Heart left ventricle (tissue), 16 donors: ENCODE results near the gene ARHGEF7. TPM values are rescaled to one million over a fixed set of nuclear protein-coding genes. Genes with fewer than 3 reads are reported as not detected.

ENCODE experiments used
- ATAC-seq, 4 donors: fragments of 200-7000 bp; cut with Tn5 transposase; one replicate each; pipeline ENCODE4 v1.9.1; 2020 to 2022; ENCODE audit warnings: moderate library complexity in 4 of 4, mild to moderate bottlenecking in 3 of 4, moderate number of reproducible peaks in 1 of 4
- DNase-seq, 5 donors: peaks; one replicate each; pipeline ENCODE4 v3.0.0-alpha.2; 2020
- H3K27ac ChIP-seq, 12 donors: fragments of 200-600 bp; sonication (generic) in 4 of 12; one replicate each; pipeline versions ENCODE4 v1.5.0 to v1.8.0; 2016 to 2022; ENCODE audit warnings: mild to moderate bottlenecking in 2 of 12
- H3K27me3 ChIP-seq, 9 donors: fragments of 200-600 bp; sonication (generic) in 2 of 9; one replicate each; pipeline versions ENCODE4 v1.5.1 to v1.8.0; 2016 to 2022; ENCODE audit warnings: mild to moderate bottlenecking in 3 of 9
- H3K36me3 ChIP-seq, 9 donors: fragments of 200-600 bp; sonication (generic) in 2 of 9; one replicate each; pipeline versions ENCODE4 v1.5.0 to v1.8.0; 2018 to 2022; ENCODE audit warnings: mild to moderate bottlenecking in 2 of 9
- H3K4me1 ChIP-seq, 12 donors: fragments of 200-600 bp; sonication (generic) in 4 of 12; one replicate each; pipeline versions ENCODE4 v1.5.0 to v1.8.0; 2016 to 2022; ENCODE audit warnings: mild to moderate bottlenecking in 3 of 12
- H3K4me3 ChIP-seq, 12 donors: fragments of 200-600 bp; sonication (generic) in 4 of 12; one replicate each; pipeline versions ENCODE4 v1.5.0 to v1.8.0; 2017 to 2022; ENCODE audit warnings: mild to moderate bottlenecking in 9 of 12, moderate library complexity in 4 of 12
- H3K9me3 ChIP-seq, 12 donors: fragments of 200-600 bp; sonication (generic) in 4 of 12; one replicate each; pipeline versions ENCODE4 v1.5.0 to v1.8.0; 2016 to 2022; ENCODE audit warnings: mild to moderate bottlenecking in 1 of 12
- CTCF ChIP-seq, 12 donors: fragments of 200-600 bp; sonication (generic) in 4 of 12; IDR thresholded peaks; one replicate each; pipeline versions ENCODE4 v1.5.0 to v1.8.0; 2018 to 2022; ENCODE audit warnings: antibody characterized with exemption in 12 of 12, mild to moderate bottlenecking in 5 of 12
- POLR2A ChIP-seq, 2 donors: fragments of 450-650 bp; IDR thresholded peaks; one replicate each; pipeline ENCODE4 v1.6.1; 2017; ENCODE audit warnings: antibody characterized with exemption in 2 of 2, mild to moderate bottlenecking in 2 of 2, moderate library complexity in 2 of 2
- WGBS, 4 donors: extraction: QIAGEN DNeasy Blood & Tissue Kit in 2 of 4; methylation state at CpG; one replicate each; pipeline versions ENCODE4 v1.1.5 to v1.1.7; 2013 to 2018; 5-methylcytosine and 5-hydroxymethylcytosine counted together
- intact Hi-C, 10 donors: fragments of 100-400 bp; cut with DNase I; formaldehyde crosslinking; loops; one replicate each; pipeline versions ENCODE4 v1.11.1 to v1.14.2; 2022
- polyA plus RNA-seq, 2 donors: library from polyadenylated mRNA; stranded (reverse); fragments of 200-250 nt; gene quantifications; one replicate each; pipeline ENCODE4 v1.2.3, GENCODE V29; 2013
- total RNA-seq, 9 donors: library from RNA; depleted of rRNA in 2 of 9; stranded (reverse); fragments of >200 nt in 2 of 9; fragmentation: NEBNext Ultra II Directional in 3 of 9; extraction: Animal tissue kit (Norgen Biotek cat#: 25700) in 3 of 9; gene quantifications; one replicate each; pipeline versions ENCODE4 v1.1.0 to v1.2.4, GENCODE V29; 2016 to 2023
- donor health status: ischemic (EF 13 %, LVEDD 7.1; RV severe dilation, severe dysfunction).
- donor health status: healthy with polysubstance abuse.
- donor health status: DM: no; HTN: yes; CAD: no.
- donor health status: DM: no; HTN: no; CAD: no.
- donor health status: ischemic (EF 25% LVEDD 6.9; RV normal size, moderate dysfunction).
- donor health status: ischemic (EF 25% LVEDD 5.7; RV mildly dilated, moderate dysfunction).
- donor health status: healthy.
- donor health status: DM: yes; HTN: yes; CAD: no.
- donor health status: ischemic (EF 35%, LVEDD 5.7; RV mildly dilated, moderate dysfunction).
- donor health status: nonischemic (EF 11% LVEDD 7.7; RV severe dilation, severe dysfunction).
- donor health status: DM: yes; HTN: yes; CAD: no.
- donor health status: PGD.
- donor health status: ischemic (EF 29% LVEDD 5.4; RV normal size, mild dysfunction).
- donor health status: nonischemic (EF 23%, LVEDD 6.1; RV moderate dilation, normal function).

Gene ARHGEF7
- total and polyA plus RNA-seq, 11 donors: 16.6 to 60.9 (median 37.5) TPM

- intact Hi-C loops: loop anchor here in 2 of 10 donors (5.0 to 10.0 kb wide), 3 partner anchors 35 to 217 kb away; no protein-coding TSS in a partner anchor
- Histone ChIP-seq H3K27ac (peak overlapping the region; percentile 43 to 83 (median 72)), H3K27me3 (no peaks in the 10 kb centered on the region), H3K9me3 (no peaks in the 10 kb centered on the region), H3K4me3 (peak overlapping the region in 1 of 12 donors; percentile 9), H3K36me3 (peaks cover 0 to 91% (median 82%) of the 10 kb centered on the region in 9 donors), H3K4me1 (peaks cover 11 to 57% (median 40%) of the 10 kb centered on the region in 12 donors)
- TF ChIP-seq POLR2A (IDR thresholded peaks at IDR 0.05) (no peak), CTCF (IDR thresholded peaks at IDR 0.05) (peak in 2 of 12 donors; percentile 22 to 26)
- 14 to 25% (median 16%) methylated on average over 10 of the region's 10 CpGs for whole genome bisulfite sequencing, 4 donors
- peak in 2 of 5 donors; percentile 46 to 54 for DNase-seq
- peak; percentile 25 to 58 (median 41) for ATAC-seq
Measured at GRCh38 chr13:111281751-111282311, 166.7 kb downstream of the ARHGEF7 start.

- no peak for DNase-seq
- peak overlapping the region; percentile 43 to 83 (median 72) for H3K27ac ChIP-seq
- no peak for TF ChIP-seq CTCF (IDR thresholded peaks at IDR 0.05)
- H3K27me3 ChIP-seq: no peaks in the 10 kb centered on the region
- WGBS, 4 donors: 44 to 50% (median 46%) methylated on average over 5 of the region's 5 CpGs
- ATAC-seq: peak in 3 of 4 donors; percentile 34 to 44 (median 43)
- H3K9me3 ChIP-seq: no peaks in the 10 kb centered on the region
- H3K36me3 ChIP-seq: peaks cover 0 to 91% (median 82%) of the 10 kb centered on the region in 9 donors
- peaks cover 11 to 57% (median 40%) of the 10 kb centered on the region in 12 donors for H3K4me1 ChIP-seq
- no peak overlapping the region for H3K4me3 ChIP-seq
- intact Hi-C loops: loop anchor here in 2 of 10 donors (5.0 to 10.0 kb wide), 3 partner anchors 35 to 218 kb away; no protein-coding TSS in a partner anchor
Measured at GRCh38 chr13:111282425-111282824, 167.3 kb downstream of the ARHGEF7 start.

- Histone ChIP-seq H3K36me3 (peaks cover 0 to 91% (median 82%) of the 10 kb centered on the region in 9 donors), H3K4me3 (no peak overlapping the region), H3K27ac (peak overlapping the region; percentile 43 to 83 (median 72)), H3K27me3 (no peaks in the 10 kb centered on the region), H3K9me3 (no peaks in the 10 kb centered on the region), H3K4me1 (peaks cover 11 to 53% (median 39%) of the 10 kb centered on the region in 12 donors)
- ATAC-seq (no peak), DNase-seq (peak in 1 of 5 donors; percentile 47)
- no peak for TF ChIP-seq CTCF (IDR thresholded peaks at IDR 0.05)
- intact Hi-C loops: loop anchor here in 2 of 10 donors (5.0 to 10.0 kb wide), 3 partner anchors 36 to 218 kb away; no protein-coding TSS in a partner anchor
- 93 to 94% (median 93%) methylated on average over 23 of the region's 23 CpGs for WGBS, 4 donors
Measured at GRCh38 chr13:111282997-111283396, 167.9 kb downstream of the ARHGEF7 start.

- TF ChIP-seq POLR2A (IDR thresholded peaks at IDR 0.05): no peak
- no peak for TF ChIP-seq CTCF (IDR thresholded peaks at IDR 0.05)
- Histone ChIP-seq H3K9me3 (no peaks in the 10 kb centered on the region), H3K27ac (peak overlapping the region in 4 of 12 donors; percentile 65 to 82 (median 80)), H3K27me3 (no peaks in the 10 kb centered on the region), H3K4me1 (peaks cover 11 to 48% (median 36%) of the 10 kb centered on the region in 12 donors), H3K36me3 (peaks cover 0 to 91% (median 82%) of the 10 kb centered on the region in 9 donors), H3K4me3 (no peak overlapping the region)
- DNase-seq (no peak), ATAC-seq (no peak)
- intact Hi-C loops: loop anchor here in 2 of 10 donors (5.0 to 10.0 kb wide), 3 partner anchors 36 to 219 kb away; no protein-coding TSS in a partner anchor
- 92 to 93% (median 92%) methylated on average over 8 to 10 of the region's 10 CpGs for WGBS, 4 donors
Measured at GRCh38 chr13:111283457-111283856, 168.3 kb downstream of the ARHGEF7 start.
